SK-N-SH (cell line): Measurements from ENCODE around the gene KRTAP9-9. TPM values are rescaled to one million over a fixed set of nuclear protein-coding genes. Genes with fewer than 3 reads are reported as not detected.
"Not testable (repeated sequence)": the region's sequence is repeated elsewhere in the genome, so short reads cannot be mapped to it uniquely, and the experiment has no call there.

Experiments used
- CTCF ChIA-PET: fragments of 300-600, 350-600 bp; formaldehyde crosslinking; extraction: SDS; loops from one replicate; lab custom pipeline; 2021; lab: Yijun Ruan, JAX
- POLR2A ChIA-PET: fragments of 350-600 bp; sonication (Branson Sonifier 250); formaldehyde crosslinking; extraction: SDS; loops from one replicate; lab custom pipeline; 2020; ENCODE audit warnings: antibody characterized with exemption, inconsistent platforms; lab: Yijun Ruan, JAX
- DNase-seq: peaks from one replicate; pipeline ENCODE4 v3.0.0; 2012
- H2AFZ ChIP-seq: fragments of 200-600 bp; sonication (generic); 2 replicates; pipeline ENCODE4 v1.8.1; 2016; ENCODE audit warnings: antibody characterized with exemption, mild to moderate bottlenecking, low read depth
- H3F3A ChIP-seq: fragments of 200-600 bp; sonication (generic); replicated peaks from 2 replicates; pipeline ENCODE3; 2016; ENCODE audit warnings: antibody characterized with exemption, mild to moderate bottlenecking; ENCODE audit not compliant: insufficient read depth
- H3K27ac ChIP-seq, 2 experiments: fragments of 200-500 bp in 1 of 2; fragments of 200-600 bp in 1 of 2; sonication (Bioruptor generic) in 1 of 2; sonication (generic), shearing (Covaris generic) in 1 of 2; 2 replicates each; pipeline versions ENCODE4 v1.5.1 to v1.6.1; 2014 to 2016; ENCODE audit warnings: low read depth in 2 of 2, inconsistent platforms in 1 of 2, low read length in 1 of 2, mild to moderate bottlenecking in 1 of 2, mixed read lengths in 1 of 2
- H3K27me3 ChIP-seq: fragments of 200-600 bp; sonication (generic), shearing (Covaris generic); 2 replicates; pipeline ENCODE4 v1.6.1; 2016; ENCODE audit warnings: mixed run types; ENCODE audit not compliant: insufficient read depth
- H3K36me3 ChIP-seq, 2 experiments: fragments of 200-500 bp in 1 of 2; fragments of 200-600 bp in 1 of 2; sonication (Bioruptor generic) in 1 of 2; sonication (generic) in 1 of 2; replicated peaks in 1 of 2; 2 replicates each; pipeline versions ENCODE3 to v1.5.1; 2014 to 2016; ENCODE audit warnings: low read length in 1 of 2, mild to moderate bottlenecking in 1 of 2; ENCODE audit not compliant: insufficient read depth in 2 of 2, control insufficient read depth in 1 of 2
- H3K4me1 ChIP-seq, 2 experiments: fragments of 200-500 bp in 1 of 2; fragments of 200-600 bp in 1 of 2; sonication (Bioruptor generic) in 1 of 2; sonication (generic), shearing (Covaris generic) in 1 of 2; 2 replicates each; pipeline versions ENCODE4 v1.5.1 to v1.6.1; 2014 to 2016; ENCODE audit warnings: low read depth in 1 of 2, low read length in 1 of 2, mixed run types in 1 of 2; ENCODE audit not compliant: insufficient read depth in 2 of 2, control insufficient read depth in 1 of 2
- H3K4me2 ChIP-seq: fragments of 200-600 bp; sonication (generic), shearing (Covaris generic); 2 replicates; pipeline ENCODE4 v1.6.1; 2017; ENCODE audit warnings: mixed run types
- H3K4me3 ChIP-seq, 2 experiments: fragments of 200-500 bp in 1 of 2; fragments of 200-600 bp in 1 of 2; sonication (Bioruptor generic) in 1 of 2; sonication (generic), shearing (Covaris generic) in 1 of 2; 2 replicates each; pipeline versions ENCODE4 v1.5.1 to v1.8.1; 2014 to 2016; ENCODE audit warnings: low read depth in 2 of 2, inconsistent platforms in 1 of 2, low read length in 1 of 2, mild to moderate bottlenecking in 1 of 2, mixed read lengths in 1 of 2, moderate library complexity in 1 of 2
- H3K79me2 ChIP-seq: fragments of 200-600 bp; sonication (generic); 2 replicates; pipeline ENCODE4 v1.8.1; 2017; ENCODE audit warnings: mild to moderate bottlenecking; ENCODE audit not compliant: insufficient read depth
- H3K9ac ChIP-seq: fragments of 200-600 bp; sonication (generic); 2 replicates; pipeline ENCODE4 v1.6.1; 2017; ENCODE audit warnings: mixed run types
- H3K9me2 ChIP-seq: fragments of 200-600 bp; sonication (generic); 2 replicates; pipeline ENCODE4 v1.6.1; 2017; ENCODE audit warnings: mixed run types
- H3K9me3 ChIP-seq: fragments of 200-600 bp; sonication (generic); 2 replicates; pipeline ENCODE4 v1.6.1; 2017; ENCODE audit warnings: mixed run types, mild to moderate bottlenecking, moderate library complexity
- H4K20me1 ChIP-seq: fragments of 200-600 bp; sonication (generic); 2 replicates; pipeline ENCODE4 v1.6.1; 2017; ENCODE audit warnings: mild to moderate bottlenecking, mixed run types; ENCODE audit not compliant: insufficient read depth
- CHD2 ChIP-seq: fragments of 150-350 bp; IDR thresholded peaks from 2 replicates; pipeline ENCODE4 v1.6.1; 2018; ENCODE audit warnings: low read length; ENCODE audit not compliant: partially characterized antibody
- MAX ChIP-seq: IDR thresholded peaks from 2 replicates; pipeline ENCODE4 v1.4.0; 2012; ENCODE audit warnings: low read depth
- WGBS: methylation state at CpG from one replicate; pipeline ENCODE4 v1.1.6; 2017; ENCODE audit warnings: low lambda C conversion rate; 5-methylcytosine and 5-hydroxymethylcytosine counted together
- polyA plus RNA-seq, 3 experiments: library from polyadenylated mRNA; depleted of rRNA; stranded (reverse); fragments of >200 nt; gene quantifications; 2 replicates each; pipeline ENCODE4 v1.2.3, GENCODE V29; 2012

Gene KRTAP9-9
- polyA plus RNA-seq, 1 of the 3 experiments (the other 2 are of a cell fraction), result not detected

DNA sequence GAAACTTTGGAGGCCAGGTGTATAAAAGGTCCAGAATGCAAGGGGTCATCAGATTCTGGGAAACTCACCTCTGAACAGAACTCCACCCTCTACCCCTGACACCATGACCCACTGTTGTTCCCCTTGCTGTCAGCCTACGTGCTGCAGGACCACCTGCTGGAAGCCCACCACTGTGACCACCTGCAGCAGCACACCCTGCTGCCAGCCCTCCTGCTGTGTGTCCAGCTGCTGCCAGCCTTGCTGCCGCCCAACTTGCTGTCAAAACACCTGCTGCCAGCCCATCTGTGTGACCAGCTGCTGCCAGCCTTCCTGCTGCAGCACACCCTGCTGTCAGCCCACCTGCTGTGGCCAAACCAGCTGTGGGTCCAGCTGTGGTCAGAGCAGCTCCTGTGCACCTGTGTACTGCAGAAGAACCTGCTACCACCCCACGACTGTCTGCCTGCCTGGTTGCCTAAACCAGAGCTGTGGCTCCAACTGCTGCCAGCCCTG is 17.2 kb upstream of the KRTAP9-9 start, which contains the start of gene KRTAP9-8:
KRTAP9-8 (plus strand) TSS at position 51 of the 489 bp plus-strand sequence; CDS start at position 104, 53 bp downstream.
- H3K79me2 ChIP-seq, H3K36me3 ChIP-seq, H3K4me1 ChIP-seq, CTCF ChIA-PET, H3K4me2 ChIP-seq, H4K20me1 ChIP-seq, H2AFZ ChIP-seq, H3K9ac ChIP-seq, DNase-seq, H3F3A ChIP-seq, H3K4me3 ChIP-seq, H3K9me2 ChIP-seq, POLR2A ChIA-PET, H3K9me3 ChIP-seq, H3K27ac ChIP-seq: not testable (repeated sequence)
- WGBS, result 6% methylated on average over 2 of the region's 3 CpGs
- H3K27me3 ChIP-seq, result peaks cover 12% of the 10 kb centered on the region; the same call in 1 of the 2 replicates

DNA sequence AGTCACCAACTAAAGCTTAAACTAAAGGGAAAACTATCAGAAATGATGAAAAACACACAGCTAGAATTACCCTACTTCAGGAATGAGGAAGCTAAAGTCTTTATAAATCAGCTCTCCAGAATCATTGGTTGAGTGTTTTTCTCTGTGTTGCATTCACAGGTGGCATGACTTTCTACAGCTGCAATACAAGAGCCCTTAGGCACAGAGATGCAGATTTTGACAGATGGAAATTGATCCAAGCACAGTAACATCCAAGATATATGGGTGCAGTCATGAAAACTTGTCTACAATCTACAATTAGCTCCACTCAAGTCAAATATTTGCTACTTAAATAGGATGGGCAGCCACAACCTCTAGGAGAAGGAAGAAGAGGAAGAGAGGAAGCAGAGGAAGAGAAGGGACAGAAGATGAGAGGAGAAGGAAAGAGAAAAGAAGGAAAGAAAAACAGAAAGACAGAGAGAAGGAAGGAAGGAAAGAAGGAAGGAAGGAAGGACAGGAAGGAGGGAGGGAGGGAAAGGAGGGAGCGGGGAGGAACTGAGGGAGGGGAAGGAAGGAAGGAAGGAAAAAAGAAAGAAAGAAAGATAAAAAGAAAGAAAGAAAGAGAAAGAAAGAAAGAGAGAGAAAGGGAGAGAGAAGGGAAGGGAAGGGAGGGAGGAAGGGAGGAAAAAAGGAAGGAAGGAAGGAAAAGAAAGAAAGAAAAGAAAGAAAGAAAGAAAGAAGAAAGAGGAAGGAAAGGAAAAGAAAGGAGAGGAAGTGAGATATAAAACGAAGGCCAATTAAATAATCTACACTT is 8.0 kb upstream of the KRTAP9-9 start:
- H2AFZ ChIP-seq, H3F3A ChIP-seq, H3K4me2 ChIP-seq, H3K36me3 ChIP-seq, H3K79me2 ChIP-seq, CTCF ChIA-PET, H3K4me1 ChIP-seq, POLR2A ChIA-PET, H3K27ac ChIP-seq, H3K9me3 ChIP-seq, H3K9ac ChIP-seq, H3K9me2 ChIP-seq, H4K20me1 ChIP-seq, DNase-seq, H3K4me3 ChIP-seq: not testable (repeated sequence)
- H3K27me3 ChIP-seq, result peaks cover 14% of the 10 kb centered on the region
- WGBS, result 7% methylated on average over 2 of the region's 2 CpGs

GRCh38 chr17:41249637-41250240 is 5.4 kb upstream of the KRTAP9-9 start, which contains the start of gene KRTAP9-4:
Gene KRTAP9-4, plus strand, starts transcription at chr17:41249687. Its CDS starts 34 bp downstream, at chr17:41249721.
- H3K4me3 ChIP-seq, H3K4me2 ChIP-seq, H3K9me3 ChIP-seq, DNase-seq, CTCF ChIA-PET, H4K20me1 ChIP-seq, H3K9me2 ChIP-seq, H3K36me3 ChIP-seq, H3K9ac ChIP-seq, H3K27ac ChIP-seq, POLR2A ChIA-PET, H2AFZ ChIP-seq, H3K79me2 ChIP-seq, H3K4me1 ChIP-seq, H3F3A ChIP-seq: not testable (repeated sequence)
- no CpG with 5 or more reads among the region's 2 CpGs for WGBS
- H3K27me3 ChIP-seq, result peaks cover 30% of the 10 kb centered on the region

GRCh38 chr17:41251261-41251660 is 3.9 kb upstream of the KRTAP9-9 start:
- TF ChIP-seq CHD2 (no peak), MAX (no peak)
- POLR2A ChIA-PET, result no interaction called here

More at GRCh38 chr17:41251261-41251660, 3.9 kb upstream of the KRTAP9-9 start:
- H3K9me3 ChIP-seq, result no peaks in the 10 kb centered on the region
- H2AFZ ChIP-seq, result no peak overlapping the region
- no peaks in the 10 kb centered on the region for H3K36me3 ChIP-seq
- no peaks in the 10 kb centered on the region for H3K4me1 ChIP-seq
- H3K27me3 ChIP-seq, result peaks cover 36% of the 10 kb centered on the region
- H3K9me2 ChIP-seq, result no peaks in the 10 kb centered on the region
- no peak overlapping the region for H3K27ac ChIP-seq
- H3F3A ChIP-seq, result peaks cover 2% of the 10 kb centered on the region
- no peak overlapping the region for H3K9ac ChIP-seq
- no peaks in the 10 kb centered on the region for H4K20me1 ChIP-seq
- DNase-seq, result no peak
- 18% methylated on average over 1 of the region's 1 CpG for WGBS
- CTCF ChIA-PET, result no interaction called here
- H3K4me2 ChIP-seq, result no peak overlapping the region
- no peaks in the 10 kb centered on the region for H3K79me2 ChIP-seq
- H3K4me3 ChIP-seq, result no peak overlapping the region
